Stomach (tissue), 9 donors: Measurements from ENCODE around the gene COL4A2. TPM values are rescaled to one million over a fixed set of nuclear protein-coding genes. Genes with fewer than 3 reads are reported as not detected.

Experiments
- DNase-seq, 2 donors: peaks; one replicate each; pipeline versions ENCODE4 v3.0.0 to v3.0.0-alpha.2; 2013 to 2019
- H3K27ac ChIP-seq, 5 donors: fragments of 200-600 bp in 4 of 5; sonication (generic) in 4 of 5; one replicate each; pipeline ENCODE4 v1.5.1; 2013 to 2019; ENCODE audit warnings: mild to moderate bottlenecking in 1 of 5, moderate library complexity in 1 of 5
- H3K27me3 ChIP-seq, 3 donors: fragments of 200-600 bp; sonication (generic); one replicate each; pipeline ENCODE4 v1.5.1; 2017 to 2019; ENCODE audit warnings: mixed run types in 1 of 3
- H3K36me3 ChIP-seq, 4 donors: fragments of 200-600 bp; sonication (generic); 1 replicate in 3 of 4; 2 replicates in 1 of 4; pipeline ENCODE4 v1.5.1; 2016 to 2019
- H3K4me1 ChIP-seq, 4 donors: fragments of 200-600 bp; sonication (generic); one replicate each; pipeline ENCODE4 v1.5.1; 2016 to 2019
- H3K4me3 ChIP-seq, 4 donors: fragments of 200-600 bp; sonication (generic) in 3 of 4; one replicate each; pipeline ENCODE4 v1.5.1; 2016 to 2019; ENCODE audit warnings: mild to moderate bottlenecking in 1 of 4
- H3K9me3 ChIP-seq, 4 donors: fragments of 200-600 bp; sonication (generic); one replicate each; pipeline ENCODE4 v1.5.1; 2016 to 2019
- CTCF ChIP-seq, 7 experiments: fragments of 450-650 bp in 4 of 7; fragments of 200-600 bp in 3 of 7; sonication (generic) in 3 of 7; IDR thresholded peaks; one replicate each; pipeline ENCODE4 v1.5.1; 2016 to 2019; ENCODE audit warnings: antibody characterized with exemption in 7 of 7, control low read depth in 2 of 7, mild to moderate bottlenecking in 1 of 7
- EP300 ChIP-seq: sonication (generic); formaldehyde crosslinking; IDR thresholded peaks from one replicate; pipeline ENCODE4 v1.6.1; 2017; ENCODE audit warnings: antibody characterized with exemption
- POLR2A ChIP-seq, 4 donors: fragments of 450-650 bp; IDR thresholded peaks; one replicate each; pipeline ENCODE4 v1.6.1; 2016; ENCODE audit warnings: antibody characterized with exemption in 4 of 4, control low read depth in 2 of 4, mild to moderate bottlenecking in 1 of 4, moderate library complexity in 1 of 4
- POLR2AphosphoS5 ChIP-seq, 3 donors: sonication (generic); formaldehyde crosslinking; IDR thresholded peaks; one replicate each; pipeline ENCODE4 v1.6.1; 2016; ENCODE audit warnings: antibody characterized with exemption in 3 of 3
- WGBS, 5 donors: extraction: QIAGEN DNeasy Blood & Tissue Kit in 3 of 5; methylation state at CpG; one replicate each; pipeline versions ENCODE4 v1.1.5 to v1.1.7; 2013 to 2018; 5-methylcytosine and 5-hydroxymethylcytosine counted together
- intact Hi-C: fragments of 100-400 bp; cut with DNase I; formaldehyde crosslinking; loops from one replicate; pipeline ENCODE4 v1.15.1; 2023; ENCODE audit warnings: low total_unique reads
- polyA plus RNA-seq, 3 donors: library from polyadenylated mRNA; stranded (reverse); fragments of 200-250 nt; gene quantifications; one replicate each; pipeline ENCODE4 v1.2.3, GENCODE V29; 2013
- total RNA-seq, 5 donors: library from RNA; depleted of rRNA; stranded (reverse); fragments of >200 nt; gene quantifications; one replicate each; pipeline versions ENCODE4 v1.1.0 to v1.2.3, GENCODE V29; 2014 to 2016
- donor health status: healthy with polysubstance abuse.
- donor health status: Bipolar disorder and iron deficiency.
- donor health status: healthy.

The COL4A2 gene
- total and polyA plus RNA-seq, 8 donors, result 24.0 to 531 (median 214) TPM

GRCh38 chr13:110546378-110546777, 239.3 kb downstream of the COL4A2 start:
- Histone ChIP-seq H3K27ac (peak overlapping the region; percentile 56 to 80 (median 68)), H3K4me3 (no peak overlapping the region), H3K27me3 (no peaks in the 10 kb centered on the region), H3K36me3 (no peaks in the 10 kb centered on the region), H3K4me1 (peaks cover 47 to 85% (median 60%) of the 10 kb centered on the region in 4 donors), H3K9me3 (no peaks in the 10 kb centered on the region)
- TF ChIP-seq POLR2AphosphoS5 (IDR thresholded peaks at IDR 0.05), result no peak
- 82 to 96% (median 91%) methylated on average over 4 of the region's 4 CpGs for WGBS, 5 donors
- no peak for DNase-seq
- intact Hi-C loops, result no loop called here

GRCh38 chr13:110546926-110547325, 239.8 kb downstream of the COL4A2 start:
- peak; percentile 73 to 95 for DNase-seq
- Histone ChIP-seq H3K9me3 (no peaks in the 10 kb centered on the region), H3K36me3 (no peaks in the 10 kb centered on the region), H3K27ac (peak overlapping the region; percentile 56 to 80 (median 68)), H3K4me3 (no peak overlapping the region), H3K4me1 (peaks cover 48 to 85% (median 58%) of the 10 kb centered on the region in 4 donors), H3K27me3 (no peaks in the 10 kb centered on the region)
- no peak for TF ChIP-seq EP300
- TF ChIP-seq POLR2AphosphoS5 (IDR thresholded peaks at IDR 0.05), result peak in 2 of 3 donors; percentile 58 to 91
- intact Hi-C loops, result no loop called here
- 48 to 61% (median 54%) methylated on average over 13 to 14 of the region's 14 CpGs for WGBS, 5 donors

GRCh38 chr13:110548891-110549794, 242.1 kb downstream of the COL4A2 start:
- intact Hi-C loops, result no loop called here
- no peak for DNase-seq
- H3K27ac ChIP-seq, result peak overlapping the region in 4 of 5 donors; percentile 3 to 68 (median 44)
- H3K4me1 ChIP-seq, result peaks cover 40 to 84% (median 54%) of the 10 kb centered on the region in 4 donors
- no peaks in the 10 kb centered on the region for H3K36me3 ChIP-seq
- 59 to 76% (median 68%) methylated on average over 7 of the region's 7 CpGs for WGBS, 5 donors
- H3K27me3 ChIP-seq, result no peaks in the 10 kb centered on the region
- no peak overlapping the region for H3K4me3 ChIP-seq
- no peak for TF ChIP-seq CTCF (IDR thresholded peaks at IDR 0.05)
- no peak for TF ChIP-seq POLR2AphosphoS5 (IDR thresholded peaks at IDR 0.05)
- no peak for TF ChIP-seq POLR2A (IDR thresholded peaks at IDR 0.05)
- no peak for TF ChIP-seq EP300
- H3K9me3 ChIP-seq, result no peaks in the 10 kb centered on the region

GRCh38 chr13:110549795-110550160, 242.7 kb downstream of the COL4A2 start:
- peaks cover 40 to 90% (median 60%) of the 10 kb centered on the region in 4 donors for H3K4me1 ChIP-seq
- intact Hi-C loops, result no loop called here
- TF ChIP-seq POLR2AphosphoS5 (IDR thresholded peaks at IDR 0.05), result no peak
- no peak for TF ChIP-seq EP300
- TF ChIP-seq POLR2A (IDR thresholded peaks at IDR 0.05), result no peak
- TF ChIP-seq CTCF (IDR thresholded peaks at IDR 0.05), result no peak
- WGBS, 5 donors, result 94 to 97% (median 95%) methylated on average over 11 of the region's 11 CpGs
- H3K9me3 ChIP-seq, result no peaks in the 10 kb centered on the region
- H3K27ac ChIP-seq, result peak overlapping the region in 3 of 5 donors; percentile 0 to 65 (median 54)
- no peak for DNase-seq
- H3K4me3 ChIP-seq, result no peak overlapping the region
- no peaks in the 10 kb centered on the region for H3K27me3 ChIP-seq
- peaks cover 0 to 3% (median 0%) of the 10 kb centered on the region in 4 donors for H3K36me3 ChIP-seq

- no peaks in the 10 kb centered on the region for H3K27me3 ChIP-seq
- H3K4me1 ChIP-seq, result peaks cover 37 to 92% (median 71%) of the 10 kb centered on the region in 4 donors
- DNase-seq, result no peak
- no peaks in the 10 kb centered on the region for H3K9me3 ChIP-seq
- 41 to 50% (median 43%) methylated on average over 11 of the region's 11 CpGs for WGBS, 5 donors
- H3K4me3 ChIP-seq, result no peak overlapping the region
- peaks cover 0 to 11% (median under 1%) of the 10 kb centered on the region in 4 donors for H3K36me3 ChIP-seq
- peak overlapping the region; percentile 37 to 67 (median 54) for H3K27ac ChIP-seq
- TF ChIP-seq CTCF (IDR thresholded peaks at IDR 0.05) (no peak), POLR2AphosphoS5 (IDR thresholded peaks at IDR 0.05) (no peak), EP300 (no peak), POLR2A (IDR thresholded peaks at IDR 0.05) (no peak)
- intact Hi-C loops, result no loop called here
Observed at GRCh38 chr13:110551284-110551683, 244.2 kb downstream of the COL4A2 start.
